Endothelial cell of umbilical vein (primary cell): ENCODE measurements around the gene ANK2. TPM values are rescaled to one million over a fixed set of nuclear protein-coding genes. Genes with fewer than 3 reads are reported as not detected.

Source experiments
- BruUV-seq: library from RNA; stranded (reverse); fragments of 400-500 nt; replicated peaks from 2 replicates; lab custom pipeline; 2021; lab: Mats Ljungman, UMichigan
- CTCF ChIA-PET: fragments of 300-600, 350-600 bp; sonication (Branson Sonifier 250); formaldehyde crosslinking; loops from one replicate; lab custom pipeline; 2021; ENCODE audit warnings: antibody characterized with exemption, inconsistent platforms; lab: Charles Lee
- POLR2A ChIA-PET: fragments of 300-600, 350-600 bp; sonication (Branson Sonifier 250); formaldehyde crosslinking; loops from one replicate; lab custom pipeline; 2021; ENCODE audit warnings: antibody characterized with exemption, inconsistent platforms; lab: Charles Lee
- DNase-seq: peaks from one replicate; pipeline ENCODE4 v3.0.0-alpha.2; 2011; ENCODE audit warnings: low read depth, low spot score
- FAIRE-seq: peaks from 2 replicates; lab custom pipeline; 2011; peaks lifted over from hg19 to GRCh38; lab: Jason Lieb, UNC
- H2AFZ ChIP-seq: 2 replicates; pipeline ENCODE4 v1.6.0; 2012; ENCODE audit warnings: low read depth, low read length, control low read depth, inconsistent platforms
- H3K27ac ChIP-seq: 2 replicates; pipeline ENCODE4 v1.5.1; 2011; ENCODE audit warnings: low read depth, mild to moderate bottlenecking, control low read depth, low read length, moderate library complexity; ENCODE audit not compliant: insufficient read depth
- H3K27me3 ChIP-seq, 2 experiments: 2 replicates each; pipeline versions ENCODE4 v1.6.0 to v1.6.1; 2011; ENCODE audit warnings: low read length in 2 of 2, mixed read lengths in 1 of 2; ENCODE audit not compliant: control insufficient read depth in 2 of 2, insufficient read depth in 2 of 2
- H3K36me3 ChIP-seq, 2 experiments: 2 replicates in 1 of 2; 3 replicates in 1 of 2; pipeline ENCODE4 v1.5.1; 2011; ENCODE audit warnings: low read length in 2 of 2, mild to moderate bottlenecking in 1 of 2, moderate library complexity in 1 of 2; ENCODE audit not compliant: control insufficient read depth in 2 of 2, insufficient read depth in 2 of 2; ENCODE audit errors: extremely low read depth in 1 of 2
- H3K4me1 ChIP-seq: 3 replicates; pipeline ENCODE4 v1.5.1; 2011; ENCODE audit warnings: mild to moderate bottlenecking, low read length; ENCODE audit not compliant: control insufficient read depth, insufficient read depth; ENCODE audit errors: extremely low read depth
- H3K4me2 ChIP-seq: 2 replicates; pipeline ENCODE4 v1.6.1; 2011; ENCODE audit warnings: low read length, control low read depth, mixed read lengths; ENCODE audit not compliant: insufficient read depth
- H3K4me3 ChIP-seq, 3 experiments: fragments of 200-600 bp in 1 of 3; sonication (generic), shearing (Covaris generic) in 1 of 3; replicated peaks in 1 of 3; 2 replicates each; pipeline ENCODE4 v1.5.1; 2011 to 2016; ENCODE audit warnings: control low read depth in 3 of 3, low read length in 3 of 3, mild to moderate bottlenecking in 2 of 3, inconsistent platforms in 1 of 3, low read depth in 1 of 3, moderate library complexity in 1 of 3; ENCODE audit not compliant: insufficient read depth in 1 of 3
- H3K79me2 ChIP-seq: 2 replicates; pipeline ENCODE4 v1.6.0; 2012; ENCODE audit warnings: low read length, inconsistent platforms; ENCODE audit not compliant: control insufficient read depth, insufficient read depth
- H3K9ac ChIP-seq: replicated peaks from 2 replicates; pipeline ENCODE3; 2011; ENCODE audit warnings: low read length, control low read depth; ENCODE audit not compliant: insufficient read depth; ENCODE audit errors: extremely low read depth
- H3K9me1 ChIP-seq: replicated peaks from 3 replicates; pipeline ENCODE4 v1.6.0; 2011; ENCODE audit warnings: mild to moderate bottlenecking, low read length; ENCODE audit not compliant: control insufficient read depth, insufficient read depth; ENCODE audit errors: extremely low read depth
- H3K9me3 ChIP-seq: replicated peaks from 2 replicates; pipeline ENCODE4 v1.5.1; 2012; ENCODE audit warnings: low read length, inconsistent platforms; ENCODE audit not compliant: control insufficient read depth, insufficient read depth
- H4K20me1 ChIP-seq: replicated peaks from 2 replicates; pipeline ENCODE3; 2011; ENCODE audit warnings: mild to moderate bottlenecking, low read length; ENCODE audit not compliant: control insufficient read depth, insufficient read depth; ENCODE audit errors: extremely low read depth
- CTCF ChIP-seq, 2 donors: IDR thresholded peaks; 1 replicate in 1 of 2; 2 replicates in 1 of 2; pipeline ENCODE4 v1.5.1; 2011; ENCODE audit warnings: low read length in 2 of 2, mild to moderate bottlenecking in 2 of 2, moderate library complexity in 2 of 2, control low read depth in 1 of 2, inconsistent platforms in 1 of 2, low read depth in 1 of 2; ENCODE audit not compliant: insufficient read depth in 1 of 2; ENCODE audit errors: extremely low read depth in 1 of 2
- EZH2 ChIP-seq: IDR thresholded peaks from 2 replicates; pipeline ENCODE4 v1.6.1; 2012; ENCODE audit warnings: borderline replicate concordance, low read depth, mild to moderate bottlenecking, moderate library complexity, low read length, inconsistent platforms; ENCODE audit not compliant: severe bottlenecking
- FOS ChIP-seq: IDR thresholded peaks from 2 replicates; pipeline ENCODE4 v1.6.1; 2011; ENCODE audit warnings: mild to moderate bottlenecking, low read length, moderate library complexity, borderline replicate concordance; ENCODE audit not compliant: insufficient read depth
- GATA2 ChIP-seq: IDR thresholded peaks from 2 replicates; pipeline ENCODE4 v1.7.0; 2011; ENCODE audit warnings: low read depth, mild to moderate bottlenecking, moderate library complexity, mixed read lengths, low read length; ENCODE audit not compliant: insufficient read length, insufficient read depth
- JUN ChIP-seq: IDR thresholded peaks from 2 replicates; pipeline ENCODE4 v1.6.1; 2011; ENCODE audit warnings: borderline replicate concordance, low read depth; ENCODE audit not compliant: insufficient read length, insufficient read depth
- MAX ChIP-seq: IDR thresholded peaks from 2 replicates; pipeline ENCODE4 v1.6.1; 2011; ENCODE audit not compliant: insufficient read depth, insufficient read length
- MYC ChIP-seq: IDR thresholded peaks from one replicate; pipeline ENCODE4 v1.6.1; 2011; ENCODE audit warnings: mild to moderate bottlenecking, low read depth, low read length
- POLR2A ChIP-seq: IDR thresholded peaks from 2 replicates; pipeline ENCODE4 v1.6.1; 2012; ENCODE audit warnings: low read depth, mild to moderate bottlenecking, control low read depth, low read length
- POLR2AphosphoS5 ChIP-seq: IDR thresholded peaks from 2 replicates; pipeline ENCODE4 v1.6.1; 2012; ENCODE audit warnings: low read depth, mild to moderate bottlenecking, control low read depth, low read length, moderate library complexity; ENCODE audit not compliant: insufficient read depth
- dilution Hi-C: fragments of 300-500 bp; cut with MboI; formaldehyde crosslinking; loops from one replicate; pipeline ENCODE4 v1.15.0; 2019; ENCODE audit warnings: low sequenced_read_pairs; ENCODE audit not compliant: extremely low pct_ligation_motif_present
- intact Hi-C: fragments of 100-400 bp; cut with micrococcal nuclease; formaldehyde crosslinking; loops from one replicate; pipeline ENCODE4 v1.10.0; 2022
- polyA plus RNA-seq, 4 experiments: library from polyadenylated mRNA; depleted of rRNA in 3 of 4; stranded (reverse) in 3 of 4; unstranded in 1 of 4; fragments of >200 nt; gene quantifications; 2 replicates each; pipeline versions ENCODE4 v1.2.1 to v1.2.3, GENCODE V29; 2011 to 2012; ENCODE audit warnings: missing spikeins in 1 of 4
- total RNA-seq: library from RNA; stranded (reverse); gene quantifications from 2 replicates; pipeline ENCODE4 v1.2.3, GENCODE V29; 2021

The ANK2 gene
- total and polyA plus RNA-seq, 2 donors (not counting 3 experiments of a cell fraction or from before 2014, with no cell fraction given): not detected

GRCh38 chr4:113141901-113142346 lies 92.5 kb downstream of the ANK2 start:
- no peak for DNase-seq
- H2AFZ ChIP-seq: no peak overlapping the region
- H3K27me3 ChIP-seq: no peaks in the 10 kb centered on the region
- no peaks in the 10 kb centered on the region for H3K9me3 ChIP-seq
- no TSS peak for BruUV-seq
- no peak overlapping the region for H3K9ac ChIP-seq
- H3K9me1 ChIP-seq: no peaks in the 10 kb centered on the region
- H3K79me2 ChIP-seq: no peaks in the 10 kb centered on the region
- POLR2A ChIA-PET: no interaction called here
- no peak overlapping the region for H3K4me2 ChIP-seq
- no peak for FAIRE-seq
- no peaks in the 10 kb centered on the region for H3K36me3 ChIP-seq
- CTCF ChIA-PET: interaction anchor here (0.7 to 1.3 kb wide), 2 partner anchors 12 to 15 kb away, joined by 3 to 4 read pairs; no protein-coding TSS in a partner anchor
- TF ChIP-seq FOS (no peak), MYC (no peak), POLR2AphosphoS5 (no peak), JUN (no peak), EZH2 (no peak), CTCF (IDR thresholded peaks at IDR 0.05; ENCODE audit: extremely low read depth in 1 of 2, insufficient read depth in 1 of 2, low read depth in 1 of 2, low read length in 2 of 2) (no peak), GATA2 (no peak), MAX (no peak), POLR2A (no peak)
- H3K27ac ChIP-seq: no peak overlapping the region
- no peaks in the 10 kb centered on the region for H3K4me1 ChIP-seq
- intact Hi-C loops (no loop called here), dilution Hi-C loops (no loop called here)
- H4K20me1 ChIP-seq: no peaks in the 10 kb centered on the region
- H3K4me3 ChIP-seq: no peak overlapping the region
